Duodenal mucosa (tissue), 2 donors: ENCODE data around the gene POR.
A peak's percentile ranks its signal among the peaks of the same experiment; 100 is the strongest.
"Not testable (repeated sequence)": the region's sequence is repeated elsewhere in the genome, so short reads cannot be mapped to it uniquely, and the experiment has no call there.

Experiments used
- H3K27ac ChIP-seq: one replicate; pipeline ENCODE4 v1.7.0; 2013; ENCODE audit warnings: low read depth, low read length
- H3K27me3 ChIP-seq, 2 donors: one replicate each; pipeline ENCODE4 v1.7.0; 2013; ENCODE audit warnings: low read length in 2 of 2, control low read depth in 1 of 2; ENCODE audit not compliant: insufficient read depth in 2 of 2, control insufficient read depth in 1 of 2
- H3K36me3 ChIP-seq, 2 donors: one replicate each; pipeline ENCODE4 v1.7.0; 2013; ENCODE audit warnings: low read length in 2 of 2, control low read depth in 1 of 2; ENCODE audit not compliant: insufficient read depth in 2 of 2, control insufficient read depth in 1 of 2
- H3K4me1 ChIP-seq, 2 donors: one replicate each; pipeline ENCODE4 v1.7.0; 2013; ENCODE audit warnings: low read length in 2 of 2, control low read depth in 1 of 2; ENCODE audit not compliant: insufficient read depth in 2 of 2, control insufficient read depth in 1 of 2
- H3K4me3 ChIP-seq, 2 donors: one replicate each; pipeline ENCODE4 v1.7.0; 2013; ENCODE audit warnings: low read length in 2 of 2, low read depth in 1 of 2
- H3K9ac ChIP-seq, 2 donors: one replicate each; pipeline ENCODE4 v1.7.0; 2013; ENCODE audit warnings: low read length in 2 of 2, low read depth in 1 of 2
- H3K9me3 ChIP-seq, 2 donors: one replicate each; pipeline ENCODE4 v1.7.0; 2013; ENCODE audit warnings: low read length in 2 of 2, control low read depth in 1 of 2; ENCODE audit not compliant: control insufficient read depth in 1 of 2

Gene POR

DNA sequence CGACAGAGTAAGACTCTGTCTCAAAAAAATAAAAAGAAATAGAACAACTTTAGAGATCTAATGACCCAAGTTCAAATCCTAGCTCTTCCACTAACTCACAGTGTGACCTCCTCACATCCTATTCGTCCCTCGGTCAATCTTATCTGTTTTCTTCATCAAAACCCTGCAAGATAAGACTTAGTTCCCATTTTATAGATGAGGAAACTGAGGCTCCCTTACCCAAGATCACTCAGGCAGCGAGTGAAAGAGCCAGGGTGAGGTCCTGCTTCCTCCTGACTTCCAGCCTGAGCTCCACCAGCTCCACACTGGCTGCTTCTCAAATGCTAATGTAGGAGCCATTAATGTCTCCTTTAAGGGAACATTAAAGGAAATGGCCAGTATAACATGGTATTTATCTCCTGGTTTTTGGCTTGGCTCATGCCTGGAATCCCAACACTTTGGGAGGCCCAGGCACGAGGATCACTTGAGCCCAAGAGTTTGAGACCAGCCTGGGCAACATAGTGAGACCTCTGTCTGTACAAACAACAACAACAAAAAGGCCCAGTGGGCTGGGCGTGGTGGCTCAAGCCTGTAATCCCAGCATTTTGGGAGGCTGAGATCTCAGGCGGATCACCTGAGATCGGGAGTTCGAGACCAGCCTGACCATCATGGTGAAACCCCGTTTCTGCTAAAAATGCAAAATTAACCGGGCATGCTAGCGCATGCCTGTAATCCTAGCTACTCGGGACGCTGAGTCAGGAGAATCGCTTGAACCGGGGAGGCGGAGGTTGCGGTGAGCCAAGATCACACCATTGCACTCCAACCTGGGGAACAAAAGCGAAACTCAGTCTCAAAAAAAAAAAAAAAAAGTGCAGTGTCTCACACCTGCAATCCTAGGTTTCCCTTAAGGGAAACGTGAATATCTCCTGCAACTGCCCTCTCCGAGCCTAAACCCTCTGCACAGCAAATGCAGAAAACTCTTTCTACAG lies 39.6 kb upstream of the POR start:
- H3K27ac ChIP-seq, result no peak overlapping the region
- H3K4me3 ChIP-seq, result no peak overlapping the region
- H3K27me3 ChIP-seq, result no peaks in the 10 kb centered on the region
- H3K36me3 ChIP-seq, result no peaks in the 10 kb centered on the region
- H3K9ac ChIP-seq, result no peak overlapping the region
- H3K4me1 ChIP-seq, result peaks cover 14 to 18% of the 10 kb centered on the region in 2 donors
- H3K9me3 ChIP-seq, result no peaks in the 10 kb centered on the region

DNA sequence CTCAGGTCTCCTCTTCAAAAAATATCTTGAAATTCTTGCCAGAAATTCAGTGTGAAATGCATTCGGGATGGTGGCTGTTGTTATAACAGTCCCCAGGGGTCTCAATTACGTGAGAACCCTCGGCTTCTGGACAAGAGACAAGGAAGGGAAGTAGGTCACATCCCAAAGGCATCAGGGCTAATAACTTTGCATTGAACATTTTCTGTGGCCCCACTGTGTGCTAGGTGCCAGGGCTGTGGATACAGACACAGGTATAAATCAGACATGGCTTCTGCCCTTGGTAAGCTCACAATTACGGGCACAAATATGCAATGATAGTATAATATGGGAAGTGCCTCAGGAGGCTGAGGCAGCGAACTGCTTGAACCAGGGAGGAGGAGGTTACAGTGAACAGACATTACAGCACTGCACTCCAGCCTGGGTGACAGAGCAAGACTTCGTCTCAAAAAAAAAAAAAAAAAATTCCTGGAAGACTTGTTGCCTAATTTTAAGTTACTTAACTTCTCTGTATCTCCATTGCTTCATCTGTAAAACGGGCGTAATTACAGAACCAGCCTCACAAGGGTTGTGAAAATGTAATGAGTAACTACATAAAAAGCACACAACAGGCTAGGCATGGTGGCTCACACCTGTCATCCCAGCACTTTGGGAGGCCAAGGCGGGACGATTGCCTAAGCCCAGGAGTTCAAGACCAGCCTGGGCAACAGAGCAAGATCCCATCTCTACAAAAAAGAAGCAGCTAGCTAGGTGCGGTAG lies 38.7 kb upstream of the POR start:
- peaks cover 16 to 20% of the 10 kb centered on the region in 2 donors for H3K4me1 ChIP-seq
- H3K4me3 ChIP-seq, result no peak overlapping the region
- no peak overlapping the region for H3K9ac ChIP-seq
- H3K27ac ChIP-seq, result no peak overlapping the region
- H3K27me3 ChIP-seq, result no peaks in the 10 kb centered on the region
- no peaks in the 10 kb centered on the region for H3K9me3 ChIP-seq
- H3K36me3 ChIP-seq, result peaks cover under 1 to 1% of the 10 kb centered on the region in 2 donors

DNA sequence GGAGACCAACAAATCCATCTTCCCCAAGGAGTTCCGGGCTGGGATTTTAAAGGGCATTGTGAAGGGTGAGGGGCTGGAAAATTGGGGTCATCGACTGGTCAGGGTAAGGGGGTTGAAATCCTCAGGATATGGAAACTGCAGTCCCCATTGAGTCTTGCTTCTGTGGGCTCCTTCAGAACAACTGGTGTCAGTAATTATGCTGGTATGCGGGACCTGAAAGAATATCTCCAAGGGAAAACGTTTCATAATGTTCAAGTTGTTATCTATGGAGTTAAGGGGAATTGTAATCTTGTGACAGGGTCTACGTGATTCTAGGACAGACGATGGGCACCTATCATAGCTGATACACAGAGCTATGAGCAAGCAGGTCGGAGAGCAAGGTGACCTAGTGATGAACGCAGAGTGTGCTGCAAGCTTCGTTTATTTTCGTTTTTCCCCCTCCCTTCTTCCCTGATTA lies 36.6 kb upstream of the POR start:
- no peaks in the 10 kb centered on the region for H3K9me3 ChIP-seq
- peak overlapping the region; percentile 76 to 83 for H3K4me3 ChIP-seq
- peak overlapping the region; percentile 71 for H3K27ac ChIP-seq
- no peaks in the 10 kb centered on the region for H3K27me3 ChIP-seq
- peaks cover 21 to 25% of the 10 kb centered on the region in 2 donors for H3K4me1 ChIP-seq
- peaks cover 15 to 18% of the 10 kb centered on the region in 2 donors for H3K36me3 ChIP-seq
- H3K9ac ChIP-seq, result peak overlapping the region; percentile 60 to 96

DNA sequence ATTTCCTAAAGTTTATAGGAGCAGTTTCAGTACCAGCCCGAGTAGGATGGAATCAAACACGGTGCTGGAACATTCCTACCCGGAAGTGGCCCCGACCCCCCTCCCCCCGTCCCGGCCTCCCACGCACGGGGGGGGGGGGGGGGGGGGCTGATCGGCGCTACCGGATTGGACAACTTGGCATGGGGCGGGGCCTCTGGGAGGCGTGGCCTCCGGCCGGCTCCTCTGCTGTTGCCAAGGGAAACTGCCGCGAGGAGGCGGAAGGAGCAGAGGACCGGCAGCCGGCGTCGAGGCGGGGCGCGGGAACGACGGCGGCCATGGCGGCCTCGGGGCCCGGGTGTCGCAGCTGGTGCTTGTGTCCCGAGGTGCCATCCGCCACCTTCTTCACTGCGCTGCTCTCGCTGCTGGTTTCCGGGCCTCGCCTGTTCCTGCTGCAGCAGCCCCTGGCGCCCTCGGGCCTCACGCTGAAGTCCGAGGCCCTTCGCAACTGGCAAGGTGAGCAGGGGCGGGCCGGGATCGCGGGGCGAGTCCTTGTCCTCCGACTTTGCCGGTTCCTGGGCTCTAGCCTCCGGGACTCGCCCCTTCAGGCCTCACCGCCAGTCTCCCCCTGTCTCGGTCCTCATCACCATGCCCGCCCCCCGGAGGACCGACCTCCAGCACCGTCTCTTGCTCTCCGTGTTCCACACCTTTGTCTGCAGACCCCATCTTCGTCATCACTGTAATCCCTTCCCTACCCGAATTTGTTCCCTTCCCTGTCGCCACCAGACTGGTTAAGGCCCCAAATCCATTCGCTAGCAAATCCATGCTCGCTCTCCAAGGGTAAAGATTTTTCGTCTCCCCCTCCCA lies 36.0 kb upstream of the POR start, which contains the start of gene RHBDD2:
Gene RHBDD2, plus strand, starts transcription at position 266 of the 843 bp plus-strand sequence. Its CDS starts 49 bp downstream, at position 315.
- Histone ChIP-seq H3K27ac (peak within 1 kb of the TSS; percentile 83), H3K4me3 (peak within 1 kb of the TSS; percentile 76 to 98), H3K9me3 (no peaks in the 10 kb centered on the region)

DNA sequence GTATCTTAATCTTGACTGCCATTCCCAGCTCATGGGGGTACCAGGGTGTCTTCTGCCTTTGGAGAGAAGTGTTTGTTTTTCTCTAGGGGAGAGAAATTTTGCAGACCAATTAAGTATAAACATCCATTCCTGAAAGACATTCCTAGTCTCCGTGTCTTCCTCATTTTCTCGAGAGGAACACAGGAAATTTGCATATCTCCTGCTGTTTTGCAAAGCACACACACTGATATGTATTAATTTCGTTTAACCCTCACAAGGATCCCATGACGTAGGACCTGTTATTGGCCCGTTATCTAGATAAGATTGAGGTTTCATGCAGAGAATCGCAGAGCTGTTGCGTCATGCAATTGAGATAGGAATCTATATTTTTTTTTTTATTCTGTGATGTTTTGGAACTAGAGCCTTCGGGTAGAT lies 35.2 kb upstream of the POR start:
- Histone ChIP-seq H3K27me3 (no peaks in the 10 kb centered on the region), H3K27ac (no peak overlapping the region), H3K4me1 (peaks cover 29 to 37% of the 10 kb centered on the region in 2 donors), H3K9ac (peak overlapping the region; percentile 78 to 97), H3K4me3 (peak overlapping the region; percentile 76 to 98), H3K36me3 (peaks cover 18 to 30% of the 10 kb centered on the region in 2 donors), H3K9me3 (no peaks in the 10 kb centered on the region)

More for the DNA sequence above, 36.0 kb upstream of the POR start, which contains the start of gene RHBDD2:
- Histone ChIP-seq H3K9ac (peak within 1 kb of the TSS; percentile 78 to 97), H3K36me3 (peaks cover 18 to 23% of the 10 kb centered on the region in 2 donors), H3K4me1 (peaks cover 21 to 30% of the 10 kb centered on the region in 2 donors), H3K27me3 (no peaks in the 10 kb centered on the region)

DNA sequence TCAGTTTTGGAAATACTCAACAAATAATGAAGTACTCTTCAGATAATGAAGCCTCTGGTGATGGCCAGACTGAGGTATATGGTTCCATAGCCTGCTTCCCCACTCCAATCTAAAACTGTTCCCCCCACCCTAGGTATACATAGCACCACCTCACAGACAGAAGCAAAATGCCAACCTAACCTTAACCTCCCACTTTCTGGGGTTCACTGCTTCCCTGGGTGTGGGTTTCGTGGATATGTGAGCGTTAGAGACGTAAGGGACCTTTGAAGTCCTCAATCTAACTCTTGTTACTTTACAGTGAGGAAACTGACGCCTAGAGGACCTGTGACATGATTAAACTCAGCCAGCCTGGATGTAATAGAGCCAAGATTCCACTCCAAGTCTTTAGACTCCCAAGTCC lies 34.7 kb upstream of the POR start:
- Histone ChIP-seq H3K36me3 (peaks cover 21 to 35% of the 10 kb centered on the region in 2 donors), H3K9me3 (no peaks in the 10 kb centered on the region), H3K27ac (no peak overlapping the region), H3K9ac (peak overlapping the region in 1 of 2 donors; percentile 3), H3K4me3 (peak overlapping the region; percentile 76 to 98), H3K4me1 (peaks cover 34 to 42% of the 10 kb centered on the region in 2 donors), H3K27me3 (no peaks in the 10 kb centered on the region)

DNA sequence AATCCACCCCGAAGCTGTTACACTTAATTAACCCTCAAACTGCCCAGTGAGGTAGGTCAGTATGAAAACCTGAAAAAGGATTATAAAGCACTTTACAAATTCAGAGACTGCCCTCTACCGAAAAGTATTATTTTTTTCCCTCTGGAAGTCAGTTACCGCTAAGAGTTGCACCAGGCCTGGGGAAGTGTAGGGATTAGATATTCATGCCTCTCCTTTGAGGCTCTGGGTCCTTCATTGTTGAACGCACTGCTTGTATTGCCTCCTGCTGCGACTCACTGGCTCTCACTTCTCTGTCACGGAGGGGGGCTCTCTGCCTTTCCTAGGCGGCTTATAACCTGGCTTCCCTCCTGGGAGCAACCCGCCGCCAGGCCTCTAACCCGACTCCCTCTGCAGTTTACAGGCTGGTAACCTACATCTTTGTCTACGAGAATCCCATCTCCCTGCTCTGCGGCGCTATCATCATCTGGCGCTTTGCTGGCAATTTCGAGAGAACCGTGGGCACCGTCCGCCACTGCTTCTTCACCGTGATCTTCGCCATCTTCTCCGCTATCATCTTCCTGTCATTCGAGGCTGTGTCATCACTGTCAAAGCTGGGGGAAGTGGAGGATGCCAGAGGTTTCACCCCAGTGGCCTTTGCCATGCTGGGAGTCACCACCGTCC lies 33.4 kb upstream of the POR start:
- H3K36me3 ChIP-seq, result peaks cover 26 to 43% of the 10 kb centered on the region in 2 donors
- no peak overlapping the region for H3K4me3 ChIP-seq
- no peak overlapping the region for H3K9ac ChIP-seq
- H3K9me3 ChIP-seq, result no peaks in the 10 kb centered on the region
- H3K27me3 ChIP-seq, result no peaks in the 10 kb centered on the region
- no peak overlapping the region for H3K27ac ChIP-seq
- peaks cover 32 to 43% of the 10 kb centered on the region in 2 donors for H3K4me1 ChIP-seq

DNA sequence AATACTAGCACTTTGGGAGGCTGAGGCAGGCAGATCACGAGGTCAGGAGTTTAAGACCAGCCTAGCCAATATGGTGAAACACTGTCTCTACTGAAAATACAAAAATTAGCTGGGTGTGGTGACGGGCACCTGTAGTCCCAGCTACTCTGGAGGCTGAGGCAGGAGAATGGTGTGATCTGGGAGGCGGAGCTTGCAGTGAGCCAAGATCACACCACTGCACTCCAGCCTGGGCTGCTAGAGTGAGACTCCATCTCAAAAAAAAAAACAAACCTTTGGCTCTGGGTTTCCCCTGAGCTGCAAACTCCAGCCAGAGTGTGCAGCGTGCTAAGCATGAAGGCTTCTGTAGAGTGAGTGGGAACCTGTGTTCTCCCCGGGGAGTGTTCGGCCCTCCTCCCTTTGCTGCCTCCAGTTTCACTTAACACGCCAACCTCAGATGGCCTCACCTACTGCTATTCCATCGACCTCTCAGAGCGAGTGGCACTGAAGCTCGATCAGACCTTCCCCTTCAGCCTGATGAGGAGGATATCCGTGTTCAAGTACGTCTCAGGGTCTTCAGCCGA lies 31.6 kb upstream of the POR start:
- H3K27ac ChIP-seq, H3K27me3 ChIP-seq, H3K4me3 ChIP-seq, H3K9me3 ChIP-seq, H3K9ac ChIP-seq: not testable (repeated sequence)
- Histone ChIP-seq H3K36me3 (peaks cover 33 to 56% of the 10 kb centered on the region in 2 donors), H3K4me1 (peaks cover 27 to 38% of the 10 kb centered on the region in 2 donors)

DNA sequence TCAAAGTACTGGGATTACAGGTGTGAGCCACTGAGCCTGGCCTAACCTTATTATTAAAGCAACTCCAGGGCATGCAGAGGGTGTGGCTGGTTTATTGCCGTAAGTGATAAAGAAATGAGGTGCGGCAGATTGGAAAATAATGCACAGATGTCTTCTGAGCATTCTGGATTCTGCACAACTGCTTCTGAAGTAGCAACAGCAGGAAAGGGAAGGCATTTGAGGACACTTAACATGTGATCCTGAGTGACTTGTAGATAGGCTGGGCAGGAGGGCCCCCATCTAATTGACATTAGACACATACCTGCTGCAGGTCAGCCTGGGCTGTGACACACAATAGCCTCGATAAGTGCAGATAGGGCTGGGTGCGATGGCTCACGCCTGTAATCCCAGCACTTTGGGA lies 30.5 kb upstream of the POR start:
- H3K27ac ChIP-seq, result no peak overlapping the region
- no peaks in the 10 kb centered on the region for H3K9me3 ChIP-seq
- H3K27me3 ChIP-seq, result no peaks in the 10 kb centered on the region
- H3K9ac ChIP-seq, result peak overlapping the region in 1 of 2 donors; percentile 19
- H3K36me3 ChIP-seq, result peaks cover 33 to 65% of the 10 kb centered on the region in 2 donors
- peaks cover 26 to 34% of the 10 kb centered on the region in 2 donors for H3K4me1 ChIP-seq
- no peak overlapping the region for H3K4me3 ChIP-seq
